ENCODE results near the gene ASXL1. TPM values are rescaled to one million over a fixed set of nuclear protein-coding genes. Genes with fewer than 3 reads are reported as not detected.
"Not testable (repeated sequence)": the region's sequence is repeated elsewhere in the genome, so short reads cannot be mapped to it uniquely, and the experiment has no call there.

Gene ASXL1
- total and polyA plus RNA-seq, 5 donors from 2014 or later = 15.0 to 314 (median 21.7) TPM

DNA sequence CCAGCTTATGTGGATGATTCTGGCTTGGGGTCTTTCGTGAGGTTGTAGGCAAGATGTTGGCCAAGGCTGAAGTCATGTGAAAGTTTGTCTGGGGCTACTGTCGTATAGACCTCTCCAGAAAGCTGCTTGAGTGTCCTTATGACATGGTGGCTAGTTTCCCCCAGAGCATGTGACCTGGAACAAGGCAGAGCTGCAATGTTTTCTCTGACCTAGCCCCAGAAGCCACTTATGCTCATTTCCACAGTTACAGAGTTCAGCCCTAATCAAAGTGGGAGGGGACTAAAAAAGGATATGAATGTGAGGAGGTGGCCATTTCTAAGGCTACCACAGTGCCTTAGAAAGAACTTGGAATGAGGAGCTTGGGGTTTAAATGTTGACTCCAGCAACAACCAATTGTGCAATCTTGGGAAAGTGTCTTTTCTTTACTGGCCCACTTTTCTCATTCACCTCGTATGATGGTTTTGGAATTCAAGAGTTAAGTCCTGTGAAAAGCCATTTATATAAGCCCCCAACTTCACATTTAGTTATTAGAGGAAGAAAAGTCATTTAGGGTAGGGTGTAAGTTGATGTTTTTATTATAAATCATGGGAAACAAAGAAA, 5.9 kb upstream of the ASXL1 start:
- no peak for ATAC-seq (ENCODE audit: low read depth in 2 of 2)

DNA sequence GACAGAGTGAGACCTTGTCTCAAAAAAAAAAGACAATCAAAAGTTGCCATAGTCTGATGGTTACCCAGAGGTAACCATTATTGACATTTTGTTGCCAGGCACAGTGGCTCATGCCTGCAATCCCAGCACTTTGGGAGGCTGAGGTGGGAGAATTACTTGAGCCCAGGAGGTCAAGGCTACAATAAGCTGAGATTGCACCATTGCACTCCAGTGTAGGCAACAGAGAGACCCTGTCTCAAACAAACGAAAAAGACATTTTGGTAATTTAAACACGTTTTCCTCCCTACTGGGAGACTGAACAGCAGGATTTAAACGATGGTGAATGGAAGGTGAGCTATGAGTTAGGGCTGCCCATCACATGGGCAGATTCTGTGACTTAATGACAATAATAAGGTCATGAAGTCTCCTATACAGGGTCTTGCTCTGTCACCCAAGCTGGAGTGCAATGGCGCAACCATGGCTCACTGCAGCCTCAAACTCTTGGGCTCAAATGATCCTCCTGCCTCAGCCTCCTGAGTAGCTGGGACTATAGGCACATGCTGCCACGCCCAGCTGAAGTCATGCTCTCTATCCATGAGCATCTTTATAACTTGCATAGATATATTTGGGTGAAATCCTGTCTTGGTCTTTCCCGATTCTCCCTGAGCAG, 4.2 kb upstream of the ASXL1 start:
- no peaks in the 10 kb centered on the region for H3K27me3 Mint-ChIP-seq
- Histone ChIP-seq H3K36me3 (ENCODE audit: control insufficient read depth, insufficient read depth, low read length) (no peaks in the 10 kb centered on the region), H3K27me3 (ENCODE audit: control insufficient read depth, insufficient read depth, low read length) (no peaks in the 10 kb centered on the region), H3K27ac (ENCODE audit: insufficient read depth, low read length, poor library complexity, severe bottlenecking) (no peak overlapping the region), H3K4me3 (ENCODE audit: low read depth, low read length) (no peak overlapping the region), H3K9me3 (ENCODE audit: control insufficient read depth in 2 of 2, low read length in 2 of 2) (no peaks in the 10 kb centered on the region), H3K4me1 (ENCODE audit: control insufficient read depth, insufficient read depth, low read length, poor library complexity, severe bottlenecking) (peaks cover 28% of the 10 kb centered on the region)
- no peak for DNase-seq
- H3K27ac Mint-ChIP-seq = peak overlapping the region in 1 of 3 donors; percentile 71
- no peaks in the 10 kb centered on the region for H3K9me3 Mint-ChIP-seq
- peaks cover 7 to 29% (median 20%) of the 10 kb centered on the region in 4 donors for H3K4me1 Mint-ChIP-seq
- ATAC-seq (ENCODE audit: low read depth in 2 of 2) = no peak
- H3K4me3 Mint-ChIP-seq = peak overlapping the region in 1 of 4 donors; percentile 81
- H3K36me3 Mint-ChIP-seq = peaks cover 8% of the 10 kb centered on the region

More for the DNA sequence above, 5.9 kb upstream of the ASXL1 start:
- no peak overlapping the region for H3K27ac ChIP-seq (ENCODE audit: insufficient read depth, low read length, poor library complexity, severe bottlenecking)
- Mint-ChIP-seq H3K9me3 (no peaks in the 10 kb centered on the region), H3K4me3 (no peak overlapping the region), H3K27me3 (no peaks in the 10 kb centered on the region), H3K4me1 (peaks cover 3 to 25% (median 15%) of the 10 kb centered on the region in 4 donors), H3K36me3 (peaks cover 13% of the 10 kb centered on the region), H3K27ac (no peak overlapping the region)
- H3K4me1 ChIP-seq (ENCODE audit: control insufficient read depth, insufficient read depth, low read length, poor library complexity, severe bottlenecking) = peaks cover 23% of the 10 kb centered on the region
- no peaks in the 10 kb centered on the region for H3K9me3 ChIP-seq (ENCODE audit: control insufficient read depth in 2 of 2, low read length in 2 of 2)
- no peak overlapping the region for H3K4me3 ChIP-seq (ENCODE audit: low read depth, low read length)
- no peak for DNase-seq
- no peaks in the 10 kb centered on the region for H3K27me3 ChIP-seq (ENCODE audit: control insufficient read depth, insufficient read depth, low read length)
- H3K36me3 ChIP-seq (ENCODE audit: control insufficient read depth, insufficient read depth, low read length) = no peaks in the 10 kb centered on the region

DNA sequence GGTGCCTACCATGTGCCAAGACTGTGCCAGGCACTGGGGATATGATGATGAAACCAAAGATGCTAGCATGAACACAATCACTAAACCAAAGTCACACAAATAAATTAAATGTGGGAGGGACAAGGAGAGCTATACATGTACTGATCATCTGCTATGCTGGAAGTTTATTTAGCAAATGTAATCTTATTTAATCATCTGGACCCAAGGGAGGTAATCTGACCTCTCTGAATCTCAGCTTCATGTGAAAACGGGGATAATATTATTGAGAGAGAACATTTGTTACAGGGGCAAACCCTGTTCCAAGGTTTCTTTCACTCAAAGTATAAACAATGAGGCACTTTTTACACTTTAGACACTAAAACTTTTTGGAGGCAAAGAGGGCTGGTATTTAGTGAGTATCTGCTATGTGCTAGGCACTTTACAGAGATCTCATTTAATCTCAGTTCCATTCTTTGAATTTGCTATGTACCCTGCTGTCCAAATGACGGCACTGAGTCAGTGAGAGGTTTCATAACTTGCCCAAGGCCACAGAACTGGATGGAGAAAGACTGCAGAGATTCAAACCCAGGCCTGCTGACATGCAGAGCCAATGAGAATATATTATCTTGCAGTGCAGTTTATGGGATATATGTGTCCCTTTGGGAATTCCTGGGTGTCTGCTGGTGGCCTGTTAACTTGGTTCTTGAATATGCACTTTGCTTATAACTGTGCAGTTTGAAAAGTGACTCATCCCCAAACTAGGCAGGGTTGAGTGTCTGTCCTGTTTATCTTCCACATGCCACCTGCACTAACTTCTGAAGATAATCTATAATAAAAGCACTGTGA, 3.3 kb upstream of the ASXL1 start:
- Histone ChIP-seq H3K9me3 (ENCODE audit: control insufficient read depth in 2 of 2, low read length in 2 of 2) (no peaks in the 10 kb centered on the region), H3K27me3 (ENCODE audit: control insufficient read depth, insufficient read depth, low read length) (no peaks in the 10 kb centered on the region), H3K36me3 (ENCODE audit: control insufficient read depth, insufficient read depth, low read length) (no peaks in the 10 kb centered on the region), H3K4me1 (ENCODE audit: control insufficient read depth, insufficient read depth, low read length, poor library complexity, severe bottlenecking) (peaks cover 36% of the 10 kb centered on the region), H3K4me3 (ENCODE audit: low read depth, low read length) (no peak overlapping the region), H3K27ac (ENCODE audit: insufficient read depth, low read length, poor library complexity, severe bottlenecking) (peak overlapping the region; percentile 98)
- DNase-seq = peak in 1 of 3 donors; percentile 87
- no peak for ATAC-seq (ENCODE audit: low read depth in 2 of 2)
- H3K27me3 Mint-ChIP-seq = no peaks in the 10 kb centered on the region
- peaks cover 0 to 2% (median 0%) of the 10 kb centered on the region in 7 donors for H3K9me3 Mint-ChIP-seq
- peaks cover 3% of the 10 kb centered on the region for H3K36me3 Mint-ChIP-seq
- H3K4me3 Mint-ChIP-seq = peak overlapping the region in 1 of 4 donors; percentile 81
- peak overlapping the region; percentile 38 to 90 (median 71) for H3K27ac Mint-ChIP-seq
- peaks cover 12 to 32% (median 23%) of the 10 kb centered on the region in 4 donors for H3K4me1 Mint-ChIP-seq

DNA sequence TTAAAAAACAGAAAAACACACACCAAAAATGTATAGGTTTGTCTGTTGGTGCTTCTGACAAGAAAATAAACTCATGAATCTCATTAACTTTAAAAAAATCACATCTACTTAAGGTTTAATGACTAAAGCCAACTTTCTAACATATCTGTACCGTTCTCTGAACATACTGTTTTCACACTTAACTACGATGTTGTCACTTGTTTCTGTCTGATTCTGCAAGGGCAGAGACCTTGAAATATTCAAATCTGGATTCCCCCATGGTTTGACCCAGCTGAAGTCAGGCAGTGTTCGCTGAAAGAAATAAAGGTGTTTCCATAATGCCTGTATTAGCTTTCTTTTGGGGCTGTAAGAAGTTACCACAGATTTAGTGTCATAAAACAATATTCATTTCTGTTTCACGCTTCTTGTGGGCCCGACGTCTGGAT, 2.7 kb upstream of the ASXL1 start:
- H3K36me3 Mint-ChIP-seq = peaks cover 4% of the 10 kb centered on the region
- H3K27ac Mint-ChIP-seq = peak overlapping the region; percentile 38 to 90 (median 71)
- no peak for ATAC-seq (ENCODE audit: low read depth in 2 of 2)

DNA sequence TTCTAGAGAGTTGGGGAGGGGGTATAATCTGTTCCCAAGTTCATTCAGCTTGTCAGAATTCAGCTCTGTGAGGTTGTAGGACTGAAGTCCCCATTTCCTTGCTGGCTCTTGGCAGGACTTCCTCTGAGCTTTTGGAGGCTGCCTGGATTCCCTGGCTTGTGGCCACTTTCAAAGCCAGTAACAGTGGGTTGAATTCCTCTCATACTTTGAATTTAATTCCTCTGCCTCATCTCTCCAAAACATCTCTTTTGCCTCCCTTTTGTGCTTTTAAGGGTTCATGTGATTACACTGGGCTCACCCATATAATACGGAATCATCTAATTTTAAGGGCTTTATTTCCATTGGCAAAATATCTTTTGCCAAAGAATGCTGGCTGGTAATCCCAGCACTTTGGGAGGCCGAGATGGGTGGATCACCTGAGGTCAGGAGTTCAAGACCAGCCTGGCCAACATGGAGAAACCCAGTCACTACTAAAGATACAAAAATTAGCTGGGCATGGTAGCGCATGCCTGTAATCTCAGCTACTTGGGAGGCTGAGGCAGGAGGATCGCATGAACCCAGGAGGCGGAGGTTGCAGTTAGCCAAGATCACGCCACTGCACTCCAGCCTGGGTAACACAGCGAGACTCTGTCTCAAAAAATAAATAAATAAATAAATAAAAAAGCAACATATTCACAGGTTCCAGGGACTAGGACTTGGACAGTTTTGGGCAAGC, 2.1 kb upstream of the ASXL1 start:
- H3K4me1 ChIP-seq (ENCODE audit: control insufficient read depth, insufficient read depth, low read length, poor library complexity, severe bottlenecking) = peaks cover 49% of the 10 kb centered on the region
- not testable (repeated sequence) for H3K4me3 ChIP-seq (ENCODE audit: low read depth, low read length); H3K9me3 ChIP-seq (ENCODE audit: control insufficient read depth in 2 of 2, low read length in 2 of 2); H3K36me3 Mint-ChIP-seq; ATAC-seq (ENCODE audit: low read depth in 2 of 2); H3K36me3 ChIP-seq (ENCODE audit: control insufficient read depth, insufficient read depth, low read length); H3K27me3 Mint-ChIP-seq; H3K27me3 ChIP-seq (ENCODE audit: control insufficient read depth, insufficient read depth, low read length); DNase-seq; H3K9me3 Mint-ChIP-seq
- H3K27ac ChIP-seq (ENCODE audit: insufficient read depth, low read length, poor library complexity, severe bottlenecking) = peak overlapping the region; percentile 98
- H3K4me3 Mint-ChIP-seq = peak overlapping the region in 1 of 4 donors; percentile 100
- peak overlapping the region in 2 of 3 donors; percentile 71 to 90 for H3K27ac Mint-ChIP-seq
- H3K4me1 Mint-ChIP-seq = peaks cover 19 to 42% (median 31%) of the 10 kb centered on the region in 4 donors

More for the DNA sequence above, 2.7 kb upstream of the ASXL1 start:
- Histone ChIP-seq H3K9me3 (ENCODE audit: control insufficient read depth in 2 of 2, low read length in 2 of 2) (no peaks in the 10 kb centered on the region), H3K4me3 (ENCODE audit: low read depth, low read length) (peak overlapping the region; percentile 17), H3K36me3 (ENCODE audit: control insufficient read depth, insufficient read depth, low read length) (no peaks in the 10 kb centered on the region), H3K27ac (ENCODE audit: insufficient read depth, low read length, poor library complexity, severe bottlenecking) (peak overlapping the region; percentile 98), H3K27me3 (ENCODE audit: control insufficient read depth, insufficient read depth, low read length) (no peaks in the 10 kb centered on the region), H3K4me1 (ENCODE audit: control insufficient read depth, insufficient read depth, low read length, poor library complexity, severe bottlenecking) (peaks cover 43% of the 10 kb centered on the region)
- Mint-ChIP-seq H3K27me3 (no peaks in the 10 kb centered on the region), H3K9me3 (peaks cover 0 to 2% (median 0%) of the 10 kb centered on the region in 7 donors), H3K4me1 (peaks cover 16 to 38% (median 28%) of the 10 kb centered on the region in 4 donors), H3K4me3 (peak overlapping the region in 1 of 4 donors; percentile 81)
- no peak for DNase-seq

DNA sequence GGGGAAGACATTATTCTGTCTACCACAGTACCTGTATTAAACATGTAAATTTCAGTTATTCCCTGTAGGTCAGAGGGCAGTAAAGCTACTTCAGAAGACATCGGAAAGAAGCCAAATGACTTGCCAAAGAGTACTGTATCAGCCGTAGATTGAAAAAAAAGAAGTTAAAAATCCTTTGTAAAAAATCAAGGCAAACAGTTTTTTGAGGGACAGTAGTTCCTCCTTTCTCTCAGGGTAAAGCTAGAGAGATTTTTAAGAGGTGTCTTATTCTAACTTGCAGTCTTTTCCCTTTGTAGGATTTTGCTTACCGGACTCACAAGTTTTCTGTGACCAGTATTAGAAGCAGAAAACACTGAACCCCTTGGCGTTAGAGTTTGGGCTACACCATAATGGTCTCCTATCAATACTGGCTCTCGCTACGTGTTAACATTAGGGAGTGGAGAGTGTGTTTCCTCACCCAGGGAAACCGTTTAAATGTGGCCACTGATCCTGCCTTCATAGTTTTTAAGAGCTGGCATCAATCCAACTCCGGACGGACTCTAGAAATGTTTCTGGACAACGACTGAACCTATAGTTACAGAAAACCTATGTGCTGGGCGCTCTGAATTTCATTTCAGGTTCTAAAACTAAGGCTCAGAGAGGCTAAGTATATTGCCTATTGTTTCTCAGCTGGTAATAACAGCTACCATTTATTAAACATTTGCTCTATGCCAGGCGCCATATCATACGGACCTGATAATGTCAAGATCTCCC, 1.3 kb upstream of the ASXL1 start:
- H3K36me3 Mint-ChIP-seq = peaks cover 4% of the 10 kb centered on the region
- H3K4me1 Mint-ChIP-seq = peaks cover 23 to 48% (median 35%) of the 10 kb centered on the region in 4 donors
- H3K27ac ChIP-seq (ENCODE audit: insufficient read depth, low read length, poor library complexity, severe bottlenecking) = peak overlapping the region; percentile 98
- no peaks in the 10 kb centered on the region for H3K36me3 ChIP-seq (ENCODE audit: control insufficient read depth, insufficient read depth, low read length)
- peak overlapping the region; percentile 93 to 100 (median 97) for H3K4me3 Mint-ChIP-seq
- no peaks in the 10 kb centered on the region for H3K27me3 Mint-ChIP-seq
- peak overlapping the region; percentile 97 for H3K4me3 ChIP-seq (ENCODE audit: low read depth, low read length)
- H3K27me3 ChIP-seq (ENCODE audit: control insufficient read depth, insufficient read depth, low read length) = no peaks in the 10 kb centered on the region
- no peaks in the 10 kb centered on the region for H3K9me3 ChIP-seq (ENCODE audit: control insufficient read depth in 2 of 2, low read length in 2 of 2)
- peaks cover 0 to 2% (median 0%) of the 10 kb centered on the region in 7 donors for H3K9me3 Mint-ChIP-seq
- H3K4me1 ChIP-seq (ENCODE audit: control insufficient read depth, insufficient read depth, low read length, poor library complexity, severe bottlenecking) = peaks cover 56% of the 10 kb centered on the region
- no peak for DNase-seq
- H3K27ac Mint-ChIP-seq = peak overlapping the region; percentile 32 to 99 (median 98)
- no peak for ATAC-seq (ENCODE audit: low read depth in 2 of 2)

Data from CD4-positive, CD25-positive, alpha-beta regulatory T cell (primary cell).